HEK293 (cell line): ENCODE data around the gene RITA1.

Experiments used
- MEIS1 ChIP-seq: sonication (generic); formaldehyde crosslinking; IDR thresholded peaks from 2 replicates; pipeline ENCODE4 v1.8.1; 2022; ENCODE audit warnings: missing genetic modification reagents, mild to moderate bottlenecking, borderline replicate concordance
- SP2 ChIP-seq: fragments of 450-650 bp; formaldehyde crosslinking; IDR thresholded peaks from 2 replicates; pipeline ENCODE4 v1.5.1; 2016; ENCODE audit warnings: missing biosample characterization, missing genetic modification characterization
- ZNF24 ChIP-seq: fragments of 450-650 bp; formaldehyde crosslinking; IDR thresholded peaks from 2 replicates; pipeline ENCODE4 v1.5.1; 2016; ENCODE audit warnings: missing biosample characterization, missing genetic modification characterization
- ZNF670 ChIP-seq: fragments of 450-650 bp; formaldehyde crosslinking; IDR thresholded peaks from 2 replicates; pipeline ENCODE4 v1.5.1; 2016; ENCODE audit warnings: missing biosample characterization, missing genetic modification characterization, low read depth
- TF ChIP-seq, protein P1 (sequence below): fragments of 450-650 bp; formaldehyde crosslinking; IDR thresholded peaks from 2 replicates; pipeline ENCODE4 v1.5.1; 2016; ENCODE audit warnings: missing biosample characterization, missing genetic modification characterization
- TF ChIP-seq, protein P2 (sequence below): fragments of 450-650 bp; formaldehyde crosslinking; IDR thresholded peaks from 2 replicates; pipeline ENCODE4 v1.5.1; 2016; ENCODE audit warnings: missing biosample characterization, missing genetic modification characterization
- TF ChIP-seq, protein P3 (sequence below): fragments of 450-650 bp; formaldehyde crosslinking; IDR thresholded peaks from 2 replicates; pipeline ENCODE4 v1.5.1; 2016; ENCODE audit warnings: missing biosample characterization, missing genetic modification characterization

DNA sequence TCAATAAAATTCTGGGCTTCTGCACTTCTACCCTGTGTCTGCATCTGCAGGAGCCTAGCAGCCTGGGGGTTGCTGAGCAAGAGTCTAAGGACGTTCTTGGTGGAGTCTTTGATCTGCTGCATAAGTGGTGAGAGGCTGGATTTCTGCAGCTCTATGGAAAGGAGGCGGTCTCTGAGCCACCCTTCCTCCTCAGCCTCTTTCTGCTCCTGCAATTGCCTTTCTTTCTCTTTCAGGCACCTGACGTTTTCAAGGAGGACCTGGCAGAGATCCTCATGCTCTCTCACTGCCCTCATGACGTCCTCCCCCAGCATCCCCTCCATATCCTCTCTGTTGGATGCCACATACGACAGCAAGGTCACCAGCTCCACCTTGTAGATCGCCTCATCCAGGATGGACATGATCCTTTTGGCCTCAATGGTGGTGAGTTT, 22.1 kb downstream of the RITA1 start:
- TF ChIP-seq, protein P1, sequence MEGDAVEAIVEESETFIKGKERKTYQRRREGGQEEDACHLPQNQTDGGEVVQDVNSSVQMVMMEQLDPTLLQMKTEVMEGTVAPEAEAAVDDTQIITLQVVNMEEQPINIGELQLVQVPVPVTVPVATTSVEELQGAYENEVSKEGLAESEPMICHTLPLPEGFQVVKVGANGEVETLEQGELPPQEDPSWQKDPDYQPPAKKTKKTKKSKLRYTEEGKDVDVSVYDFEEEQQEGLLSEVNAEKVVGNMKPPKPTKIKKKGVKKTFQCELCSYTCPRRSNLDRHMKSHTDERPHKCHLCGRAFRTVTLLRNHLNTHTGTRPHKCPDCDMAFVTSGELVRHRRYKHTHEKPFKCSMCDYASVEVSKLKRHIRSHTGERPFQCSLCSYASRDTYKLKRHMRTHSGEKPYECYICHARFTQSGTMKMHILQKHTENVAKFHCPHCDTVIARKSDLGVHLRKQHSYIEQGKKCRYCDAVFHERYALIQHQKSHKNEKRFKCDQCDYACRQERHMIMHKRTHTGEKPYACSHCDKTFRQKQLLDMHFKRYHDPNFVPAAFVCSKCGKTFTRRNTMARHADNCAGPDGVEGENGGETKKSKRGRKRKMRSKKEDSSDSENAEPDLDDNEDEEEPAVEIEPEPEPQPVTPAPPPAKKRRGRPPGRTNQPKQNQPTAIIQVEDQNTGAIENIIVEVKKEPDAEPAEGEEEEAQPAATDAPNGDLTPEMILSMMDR (tag by site-specific recombination), result no peak
- TF ChIP-seq ZNF670 (tag by site-specific recombination) (no peak), MEIS1 (CRISPR knock-in tag) (no peak), ZNF24 (tag by site-specific recombination) (no peak), SP2 (tag by site-specific recombination) (no peak)
- TF ChIP-seq, protein P2, sequence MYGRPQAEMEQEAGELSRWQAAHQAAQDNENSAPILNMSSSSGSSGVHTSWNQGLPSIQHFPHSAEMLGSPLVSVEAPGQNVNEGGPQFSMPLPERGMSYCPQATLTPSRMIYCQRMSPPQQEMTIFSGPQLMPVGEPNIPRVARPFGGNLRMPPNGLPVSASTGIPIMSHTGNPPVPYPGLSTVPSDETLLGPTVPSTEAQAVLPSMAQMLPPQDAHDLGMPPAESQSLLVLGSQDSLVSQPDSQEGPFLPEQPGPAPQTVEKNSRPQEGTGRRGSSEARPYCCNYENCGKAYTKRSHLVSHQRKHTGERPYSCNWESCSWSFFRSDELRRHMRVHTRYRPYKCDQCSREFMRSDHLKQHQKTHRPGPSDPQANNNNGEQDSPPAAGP, result no peak
- TF ChIP-seq, protein P3, sequence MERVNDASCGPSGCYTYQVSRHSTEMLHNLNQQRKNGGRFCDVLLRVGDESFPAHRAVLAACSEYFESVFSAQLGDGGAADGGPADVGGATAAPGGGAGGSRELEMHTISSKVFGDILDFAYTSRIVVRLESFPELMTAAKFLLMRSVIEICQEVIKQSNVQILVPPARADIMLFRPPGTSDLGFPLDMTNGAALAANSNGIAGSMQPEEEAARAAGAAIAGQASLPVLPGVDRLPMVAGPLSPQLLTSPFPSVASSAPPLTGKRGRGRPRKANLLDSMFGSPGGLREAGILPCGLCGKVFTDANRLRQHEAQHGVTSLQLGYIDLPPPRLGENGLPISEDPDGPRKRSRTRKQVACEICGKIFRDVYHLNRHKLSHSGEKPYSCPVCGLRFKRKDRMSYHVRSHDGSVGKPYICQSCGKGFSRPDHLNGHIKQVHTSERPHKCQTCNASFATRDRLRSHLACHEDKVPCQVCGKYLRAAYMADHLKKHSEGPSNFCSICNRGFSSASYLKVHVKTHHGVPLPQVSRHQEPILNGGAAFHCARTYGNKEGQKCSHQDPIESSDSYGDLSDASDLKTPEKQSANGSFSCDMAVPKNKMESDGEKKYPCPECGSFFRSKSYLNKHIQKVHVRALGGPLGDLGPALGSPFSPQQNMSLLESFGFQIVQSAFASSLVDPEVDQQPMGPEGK (tag by site-specific recombination), result no peak
